G401.6 (cell line): Measurements from ENCODE around the gene CTXN1.
"Not testable (repeated sequence)": the region's sequence is repeated elsewhere in the genome, so short reads cannot be mapped to it uniquely, and the experiment has no call there.

Experiments used
- FAIRE-seq: peaks from 2 replicates; lab custom pipeline; 2012; peaks lifted over from hg19 to GRCh38; lab: Jason Lieb, UNC

CTXN1 gene

DNA sequence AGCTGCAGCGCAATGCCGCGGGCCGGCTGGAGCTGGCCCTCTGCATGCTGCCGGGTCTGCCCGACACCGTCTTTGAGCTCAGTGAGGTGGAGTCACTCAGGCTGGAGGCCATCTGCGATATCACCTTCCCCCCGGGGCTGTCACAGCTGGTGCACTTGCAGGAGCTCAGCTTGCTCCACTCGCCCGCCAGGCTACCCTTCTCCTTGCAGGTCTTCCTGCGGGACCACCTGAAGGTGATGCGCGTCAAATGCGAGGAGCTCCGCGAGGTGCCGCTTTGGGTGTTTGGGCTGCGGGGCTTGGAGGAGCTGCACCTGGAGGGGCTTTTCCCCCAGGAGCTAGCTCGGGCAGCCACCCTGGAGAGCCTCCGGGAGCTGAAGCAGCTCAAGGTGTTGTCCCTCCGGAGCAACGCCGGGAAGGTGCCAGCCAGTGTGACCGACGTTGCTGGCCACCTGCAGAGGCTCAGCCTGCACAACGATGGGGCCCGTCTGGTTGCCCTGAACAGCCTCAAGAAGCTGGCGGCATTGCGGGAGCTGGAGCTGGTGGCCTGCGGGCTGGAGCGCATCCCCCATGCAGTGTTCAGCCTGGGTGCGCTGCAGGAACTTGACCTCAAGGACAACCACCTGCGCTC, 26.1 kb downstream of the CTXN1 start:
- FAIRE-seq = no peak

DNA sequence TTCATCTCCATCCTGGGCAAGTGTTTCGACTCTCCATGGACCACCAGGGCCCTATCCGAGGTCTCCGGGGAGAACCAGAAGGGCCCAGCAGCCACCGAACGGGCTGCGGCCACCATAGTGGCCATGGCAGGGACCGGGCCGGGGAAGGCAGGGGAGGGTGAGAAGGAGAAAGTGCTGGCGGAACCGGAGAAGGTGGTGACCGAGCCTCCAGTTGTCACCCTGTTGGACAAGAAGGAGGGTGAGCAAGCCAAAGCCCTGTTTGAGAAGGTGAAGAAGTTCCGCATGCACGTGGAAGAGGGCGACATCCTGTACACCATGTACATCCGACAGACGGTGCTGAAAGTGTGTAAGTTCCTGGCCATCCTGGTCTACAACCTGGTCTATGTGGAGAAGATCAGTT, 27.0 kb downstream of the CTXN1 start:
- no peak for FAIRE-seq

DNA sequence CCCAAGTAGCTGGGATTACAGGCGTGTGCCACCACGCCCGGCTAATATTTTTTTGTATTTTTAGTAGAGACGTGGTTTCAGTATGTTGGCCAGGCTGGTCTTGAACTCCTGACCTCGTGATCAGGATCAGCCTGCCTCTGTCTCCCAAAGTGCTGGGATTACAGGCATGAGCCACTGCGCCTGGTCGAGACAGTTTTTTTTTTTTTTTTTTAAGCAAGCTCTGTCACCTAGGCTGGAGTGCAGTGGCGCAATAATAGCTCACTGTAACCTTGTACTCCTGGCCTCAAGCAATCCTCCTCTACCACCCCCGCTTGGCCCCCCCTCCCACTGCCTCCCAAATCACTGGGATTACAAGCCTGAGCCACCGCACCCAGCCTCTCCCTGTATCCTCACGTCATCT, 28.6 kb downstream of the CTXN1 start:
- FAIRE-seq = no peak

DNA sequence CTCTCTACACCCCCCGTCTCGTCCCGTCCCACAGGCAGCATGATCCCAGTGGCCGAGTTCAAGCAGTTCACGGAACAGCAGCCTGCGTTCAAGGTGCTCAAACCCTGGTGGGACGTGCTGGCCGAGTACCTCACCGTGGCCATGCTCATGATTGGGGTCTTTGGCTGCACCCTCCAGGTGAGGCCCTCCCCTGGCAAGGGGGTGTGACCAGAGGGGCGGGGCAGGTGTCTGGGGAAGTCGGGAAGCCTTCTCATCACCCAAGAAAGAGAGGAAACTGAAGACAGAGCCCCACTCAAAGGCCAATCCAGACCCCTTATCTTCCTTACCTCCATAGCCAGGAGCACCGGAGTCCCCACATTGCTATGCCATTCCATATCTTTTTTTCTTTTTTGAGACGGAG, 30.4 kb downstream of the CTXN1 start:
- FAIRE-seq = no peak

DNA sequence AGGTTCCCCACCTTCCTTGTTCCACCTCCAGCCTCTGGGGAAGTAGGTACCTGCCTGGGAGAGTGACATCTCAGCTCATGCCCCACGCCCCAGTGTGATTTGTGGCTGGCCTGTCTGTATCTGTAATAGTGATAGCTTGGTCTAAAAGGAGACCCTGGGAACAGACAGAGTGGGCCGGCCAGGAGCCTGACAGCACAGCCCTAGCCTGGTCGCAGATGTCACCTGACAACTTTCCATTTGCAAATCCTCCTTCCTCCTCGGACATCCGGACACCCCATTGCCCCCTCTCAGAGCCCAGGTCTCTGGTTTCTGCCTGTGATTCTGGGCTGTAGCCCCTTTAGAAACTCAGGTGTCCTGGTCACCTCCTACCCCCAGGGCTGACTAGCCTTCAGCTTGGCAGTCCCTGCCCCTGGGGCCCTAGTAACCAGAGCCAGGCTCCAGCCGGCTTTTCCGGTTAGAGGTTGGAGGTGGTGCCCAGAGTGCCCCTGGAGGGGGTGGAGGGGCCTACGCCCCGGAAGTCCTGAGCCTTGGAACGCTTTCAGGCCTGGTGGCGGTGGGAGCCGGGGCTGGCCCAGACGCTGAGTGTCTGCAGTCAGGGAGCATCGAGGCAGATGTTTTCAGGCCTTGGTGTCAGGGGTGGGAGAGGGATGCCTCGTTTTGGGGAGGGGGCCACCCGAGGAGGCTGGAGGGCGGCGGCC, 31.2 kb downstream of the CTXN1 start:
- no peak for FAIRE-seq

DNA sequence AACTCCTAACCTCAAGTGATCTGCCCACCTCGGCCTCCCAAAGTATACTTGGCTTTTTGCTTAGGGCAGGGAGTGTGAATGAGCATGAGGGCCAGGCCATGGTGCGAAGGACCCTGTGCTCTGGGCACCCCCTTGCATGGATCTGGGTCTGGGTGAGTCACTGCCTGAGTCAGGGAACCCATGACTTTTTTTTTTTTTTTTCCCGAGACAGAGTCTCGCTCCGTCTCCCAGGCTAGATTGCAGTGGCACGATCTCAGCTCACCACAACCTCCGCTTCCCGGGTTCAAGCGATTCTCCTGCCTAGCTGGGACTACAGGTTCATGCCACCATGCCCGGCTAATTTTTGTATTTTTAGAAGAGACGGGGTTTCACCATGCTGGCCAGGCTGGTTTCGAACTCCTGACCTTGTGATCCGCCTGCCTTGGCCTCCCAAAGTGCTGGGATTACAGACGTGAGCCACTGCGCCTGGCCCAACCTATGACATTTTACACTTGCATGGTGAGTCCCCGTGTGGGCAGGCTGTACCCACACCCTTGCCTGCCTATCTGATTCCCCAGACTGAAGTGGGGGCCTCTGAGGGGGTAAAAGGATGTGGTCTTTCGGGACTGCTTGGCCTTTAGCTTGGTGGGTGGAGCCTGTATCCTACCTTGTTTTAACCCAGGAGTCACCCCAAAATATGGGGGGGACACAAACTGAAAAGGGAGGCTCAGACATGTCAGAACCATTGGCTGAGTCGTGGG, 32.4 kb downstream of the CTXN1 start:
- FAIRE-seq = not testable (repeated sequence)

DNA sequence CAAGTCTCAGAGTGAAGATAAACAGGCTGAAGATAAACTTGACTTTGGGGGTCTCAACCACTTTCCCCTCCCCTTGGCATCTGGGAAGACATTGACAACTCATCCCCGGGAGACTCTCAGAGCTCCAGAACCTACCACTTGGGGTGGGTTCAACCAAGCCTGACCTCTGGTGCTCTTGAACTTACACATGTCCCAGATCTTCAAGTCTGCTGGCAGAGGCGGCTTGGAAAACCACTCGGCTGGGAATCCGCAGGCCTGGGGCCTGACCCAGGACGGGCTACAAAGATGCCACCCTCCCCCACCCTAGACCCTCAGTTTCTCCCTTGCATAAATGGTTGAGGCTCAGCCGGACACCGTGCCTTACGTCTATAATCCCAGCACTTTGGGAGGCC, 37.1 kb downstream of the CTXN1 start:
- no peak for FAIRE-seq

DNA sequence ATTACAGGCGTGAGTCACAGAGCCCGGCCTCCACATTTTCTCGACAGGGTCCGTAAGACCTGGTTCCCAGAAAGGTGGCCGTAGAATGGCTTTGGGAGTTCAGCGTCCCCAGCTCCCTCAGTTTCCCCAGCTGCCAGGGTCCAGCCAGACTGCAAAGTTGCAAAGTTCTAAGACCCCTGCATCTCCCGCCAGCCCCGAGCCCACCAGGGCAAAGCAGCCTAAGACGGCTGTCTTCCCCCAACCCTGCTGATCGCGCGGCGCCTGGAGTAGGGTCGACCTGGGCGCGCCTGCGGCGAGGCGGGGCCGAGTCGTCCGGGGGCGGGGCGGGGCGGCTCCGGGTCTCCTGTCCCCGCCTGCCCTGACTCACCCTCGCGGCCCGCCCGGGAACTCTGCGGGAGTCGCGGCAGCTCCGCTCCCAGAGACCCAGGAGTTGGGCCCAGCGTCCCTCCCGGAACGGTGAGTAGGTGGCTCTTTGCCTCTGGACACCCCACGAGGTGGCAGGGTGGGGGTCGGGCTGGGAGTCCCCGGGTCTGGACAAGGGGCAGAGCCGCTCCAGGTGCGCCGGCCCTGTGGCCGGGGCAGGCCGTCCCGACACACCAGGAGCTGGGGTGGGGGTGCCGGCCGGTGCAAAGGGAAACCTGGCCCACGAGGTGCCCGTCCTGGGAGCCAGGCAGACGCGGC, 37.6 kb downstream of the CTXN1 start, which contains the start of gene LRRC8E:
Gene LRRC8E (plus strand): TSS at position 366 of the 681 bp plus-strand sequence. CDS start 7,094 bp downstream, outside the sequence.
- no peak for FAIRE-seq

DNA sequence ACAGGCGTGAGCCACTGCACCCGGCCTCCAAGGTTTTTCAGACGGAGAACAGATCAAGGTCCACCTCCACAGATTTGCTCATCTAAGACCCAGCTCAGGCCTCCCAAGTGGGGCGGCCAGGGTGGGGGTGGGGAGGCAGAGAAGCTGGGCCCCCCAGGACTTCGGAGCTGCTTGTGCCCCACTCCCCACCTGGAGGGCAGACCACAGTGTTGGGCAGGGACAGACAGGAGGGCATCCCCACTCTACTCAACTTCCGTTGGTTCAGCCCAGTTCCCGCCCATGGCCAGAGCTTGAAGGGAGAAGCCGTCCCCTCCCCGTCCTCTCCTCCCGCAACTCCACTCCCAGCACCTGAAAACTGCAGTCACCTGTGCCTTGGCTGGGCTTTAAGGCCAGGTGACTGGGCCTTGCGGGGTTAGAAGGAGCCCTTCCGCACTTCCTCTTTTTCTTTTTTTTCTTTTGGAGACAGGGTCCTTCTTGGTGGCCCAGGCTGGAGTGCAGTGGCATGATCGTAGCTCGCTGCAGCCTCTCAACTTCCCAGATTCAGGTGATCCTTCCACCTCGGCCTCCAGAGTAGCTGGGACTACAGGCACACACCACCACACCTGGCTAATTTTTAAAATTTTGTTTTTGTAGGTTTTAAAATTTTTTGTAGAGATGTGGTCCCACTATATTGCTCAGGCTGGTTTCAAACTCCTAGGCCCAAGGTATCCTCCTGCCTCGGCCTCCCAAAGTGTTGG, 38.4 kb downstream of the CTXN1 start:
- FAIRE-seq = no peak

DNA sequence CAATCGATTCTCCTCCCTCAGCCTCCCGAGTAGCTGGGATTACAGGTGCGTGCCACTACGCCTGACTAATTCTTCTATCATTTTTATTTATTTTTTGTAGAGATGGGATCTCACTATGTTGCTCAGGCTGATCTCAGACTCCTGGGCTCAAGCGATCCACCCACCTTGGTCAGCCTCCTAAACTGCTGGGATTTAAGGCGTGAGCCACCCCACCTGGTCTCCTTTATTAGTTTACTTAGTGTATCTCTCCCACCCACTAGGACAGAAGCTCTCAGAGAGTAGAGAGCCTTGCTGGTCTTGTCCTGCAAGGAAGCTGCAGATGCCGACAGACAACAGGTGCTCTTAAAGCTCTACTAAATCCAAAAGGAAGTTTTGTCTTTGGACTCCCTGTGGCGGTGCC, 40.1 kb downstream of the CTXN1 start:
- FAIRE-seq = no peak

DNA sequence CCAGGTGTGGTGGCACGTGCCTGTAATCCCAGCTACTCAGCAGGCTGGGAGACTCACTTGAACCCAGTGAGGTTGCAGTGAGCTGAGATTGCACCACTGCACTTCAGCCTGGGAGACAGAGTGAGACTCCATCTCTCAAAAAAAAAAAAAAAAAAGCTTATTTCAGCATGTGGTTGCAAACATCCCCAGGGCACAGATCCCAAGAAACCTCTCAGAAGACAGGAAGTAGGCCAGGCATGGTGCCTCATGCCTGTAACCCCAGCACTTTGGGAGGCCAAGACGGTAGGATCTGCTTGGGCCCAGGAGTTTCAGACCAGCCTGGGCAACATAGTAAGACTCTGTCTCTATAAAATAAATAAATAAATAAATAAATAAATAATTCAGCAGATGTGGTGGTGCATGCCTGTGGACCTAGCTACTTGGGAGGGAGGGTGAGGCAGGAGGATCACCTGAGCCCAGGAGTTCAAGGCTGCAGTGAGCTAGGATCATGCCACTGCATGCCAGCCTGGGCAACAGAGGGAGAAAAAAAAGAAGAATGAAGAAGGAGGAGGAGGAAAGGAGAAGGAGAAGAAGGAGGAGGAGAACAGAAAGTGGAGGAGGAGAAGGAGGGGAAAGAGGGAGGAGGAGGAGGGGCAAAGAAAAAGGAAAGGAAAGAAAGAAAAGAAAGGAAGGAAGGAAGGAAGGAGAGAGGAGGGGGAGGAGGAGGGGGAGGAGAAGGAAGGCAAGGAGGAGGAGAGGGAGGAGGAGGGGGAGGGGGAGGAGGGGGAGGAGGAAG, 42.0 kb downstream of the CTXN1 start:
- FAIRE-seq = no peak

DNA sequence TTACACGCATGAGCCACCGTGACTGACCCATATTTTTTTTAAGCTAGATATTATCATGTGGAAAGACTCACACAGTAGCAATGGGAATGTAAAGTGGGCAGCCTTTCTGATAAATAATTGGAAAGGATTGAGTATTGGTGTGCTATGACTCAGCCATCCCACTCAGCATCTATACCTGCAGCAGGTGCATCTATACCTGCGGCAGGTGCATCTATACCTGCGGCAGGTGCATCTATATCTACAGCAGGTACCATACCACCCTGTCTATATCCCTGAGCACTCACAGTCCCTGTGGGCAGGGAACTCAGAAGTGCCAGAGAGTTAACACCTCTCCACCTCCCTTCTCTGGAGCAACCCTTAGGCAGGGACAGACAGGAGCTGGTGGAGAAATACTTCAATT, 42.8 kb downstream of the CTXN1 start:
- no peak for FAIRE-seq

DNA sequence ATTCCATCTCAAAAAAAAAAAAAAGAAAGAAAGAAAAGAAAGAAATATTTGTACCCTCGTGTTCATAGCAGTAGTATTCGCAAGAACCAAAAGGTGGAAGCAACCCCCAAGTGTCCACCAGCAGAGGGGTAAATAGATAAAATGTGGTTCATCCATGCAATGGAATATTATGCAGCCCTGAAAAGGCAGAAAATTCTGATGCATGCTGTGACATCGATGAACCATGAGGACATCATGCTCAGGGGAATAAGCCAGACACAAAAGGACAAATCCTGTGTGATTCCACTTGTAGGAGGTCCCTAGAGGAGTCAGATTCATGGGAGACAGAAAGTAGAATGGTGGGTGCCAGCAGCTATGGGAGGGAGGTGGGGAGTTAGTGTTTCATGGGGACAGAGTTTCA, 44.0 kb downstream of the CTXN1 start:
- no peak for FAIRE-seq

DNA sequence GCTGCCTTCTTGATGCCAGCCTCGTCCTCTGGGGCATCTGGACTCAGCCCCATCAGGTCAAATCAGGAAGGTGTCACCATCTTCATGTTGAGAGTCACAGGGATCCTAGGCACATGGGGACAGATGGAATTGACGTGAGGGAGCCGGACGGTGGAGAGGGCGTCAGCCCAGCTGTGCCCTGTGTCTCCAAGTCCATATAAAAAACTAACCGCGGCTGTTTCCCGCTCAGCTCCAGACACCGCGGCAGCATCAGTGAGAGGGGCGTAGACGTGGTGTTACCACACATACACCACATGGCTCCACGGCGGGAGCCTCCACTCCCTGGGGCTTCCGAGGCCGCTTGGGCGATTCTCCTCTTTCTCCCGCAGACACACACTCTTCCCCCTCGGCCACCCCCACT, 46.1 kb downstream of the CTXN1 start:
- no peak for FAIRE-seq

DNA sequence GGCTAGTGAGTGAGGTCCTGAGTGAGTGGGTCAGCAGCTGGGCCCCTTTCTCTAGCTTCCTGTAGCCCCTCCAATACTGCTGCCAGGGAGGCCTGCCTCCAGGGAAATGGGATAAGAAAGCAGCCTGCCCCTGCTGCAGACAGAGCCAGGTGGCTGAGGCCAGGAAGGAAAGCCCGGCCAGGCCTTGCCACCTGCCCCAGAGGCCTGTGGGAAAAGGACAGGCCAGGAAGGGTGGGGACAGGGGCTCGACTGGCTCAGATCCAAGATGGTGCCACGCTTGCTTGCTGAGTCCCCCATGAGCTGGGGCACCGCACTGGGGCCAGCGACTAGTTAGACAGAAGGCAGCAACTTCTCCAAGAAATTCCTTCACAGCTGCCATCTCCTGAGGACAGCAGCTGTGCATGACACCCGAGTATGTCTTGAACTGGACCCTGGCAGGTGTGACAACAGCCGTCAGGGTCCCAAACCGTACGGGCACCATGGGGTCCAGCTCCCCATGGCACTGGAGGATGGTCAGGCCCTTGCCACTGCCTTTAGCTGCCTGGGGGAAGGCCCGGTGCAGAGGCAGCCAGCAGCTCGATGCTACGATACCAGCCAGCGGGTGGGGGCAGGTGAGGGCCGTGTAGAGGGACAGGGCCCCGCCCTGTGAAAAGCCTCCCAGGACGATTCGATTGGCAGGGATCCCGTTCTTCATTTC, 46.7 kb downstream of the CTXN1 start:
- no peak for FAIRE-seq

DNA sequence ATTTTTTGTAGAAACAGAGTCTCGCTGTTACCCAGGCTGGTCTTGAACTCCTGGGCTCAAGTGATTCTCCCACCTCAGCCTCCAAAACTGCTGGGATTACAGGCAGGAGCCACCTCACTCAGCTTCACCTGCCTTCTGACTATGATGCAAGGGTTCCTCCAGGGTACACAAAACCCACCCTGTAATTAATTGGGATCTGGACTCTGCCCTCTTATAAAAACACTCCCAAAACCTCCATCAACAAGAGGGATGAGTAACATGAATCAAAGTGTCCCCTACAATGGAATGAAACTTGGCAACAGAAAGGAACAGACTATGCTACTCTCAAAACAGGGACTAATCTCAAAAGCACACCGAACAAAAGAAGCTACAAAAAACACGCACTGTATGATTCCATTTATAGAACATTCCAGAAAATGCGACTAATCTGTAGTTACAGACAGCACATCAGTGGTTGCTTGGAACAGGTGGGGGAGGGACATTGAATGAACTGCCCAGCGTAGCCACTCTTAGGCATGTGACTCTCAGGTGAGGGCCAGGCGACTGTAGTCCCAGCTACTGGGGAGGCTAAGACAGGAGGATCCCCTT, 48.6 kb downstream of the CTXN1 start:
- no peak for FAIRE-seq

DNA sequence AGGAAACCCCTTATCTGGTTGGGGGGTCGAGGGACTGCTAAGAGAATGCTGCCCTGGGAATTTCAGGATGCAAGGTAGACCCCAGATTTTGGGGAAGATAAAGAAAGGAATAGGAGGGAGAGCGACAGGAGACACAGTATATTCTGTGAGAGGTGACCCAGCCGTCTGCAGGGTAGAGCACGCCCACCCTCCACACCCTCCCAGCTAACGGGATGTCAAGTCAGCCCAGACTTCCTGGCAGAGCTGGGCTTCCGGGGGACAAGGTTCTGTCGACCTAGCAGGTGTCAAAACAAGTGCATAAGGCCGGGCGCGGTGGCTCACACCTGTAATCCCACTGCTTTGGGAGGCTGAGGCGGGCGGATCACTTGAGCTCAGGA, 51.0 kb downstream of the CTXN1 start:
- no peak for FAIRE-seq
